Activated CD8-positive, alpha-beta memory T cell treated with anti-CD3 and anti-CD28 coated beads, Interleukin-2, amount 50 U/mL, for 24 hours (primary cell): ENCODE data around the gene LINGO4.

Source experiments
- DNase-seq: peaks from one replicate; pipeline ENCODE4 v3.0.0-alpha.2; 2020; ENCODE audit errors: extremely low read depth

Gene LINGO4

GRCh38 chr1:151834239-151834638, 29.0 kb upstream of the LINGO4 start:
- no peak for DNase-seq

GRCh38 chr1:151833172-151833900, 28.1 kb upstream of the LINGO4 start:
- DNase-seq, result no peak

DNA sequence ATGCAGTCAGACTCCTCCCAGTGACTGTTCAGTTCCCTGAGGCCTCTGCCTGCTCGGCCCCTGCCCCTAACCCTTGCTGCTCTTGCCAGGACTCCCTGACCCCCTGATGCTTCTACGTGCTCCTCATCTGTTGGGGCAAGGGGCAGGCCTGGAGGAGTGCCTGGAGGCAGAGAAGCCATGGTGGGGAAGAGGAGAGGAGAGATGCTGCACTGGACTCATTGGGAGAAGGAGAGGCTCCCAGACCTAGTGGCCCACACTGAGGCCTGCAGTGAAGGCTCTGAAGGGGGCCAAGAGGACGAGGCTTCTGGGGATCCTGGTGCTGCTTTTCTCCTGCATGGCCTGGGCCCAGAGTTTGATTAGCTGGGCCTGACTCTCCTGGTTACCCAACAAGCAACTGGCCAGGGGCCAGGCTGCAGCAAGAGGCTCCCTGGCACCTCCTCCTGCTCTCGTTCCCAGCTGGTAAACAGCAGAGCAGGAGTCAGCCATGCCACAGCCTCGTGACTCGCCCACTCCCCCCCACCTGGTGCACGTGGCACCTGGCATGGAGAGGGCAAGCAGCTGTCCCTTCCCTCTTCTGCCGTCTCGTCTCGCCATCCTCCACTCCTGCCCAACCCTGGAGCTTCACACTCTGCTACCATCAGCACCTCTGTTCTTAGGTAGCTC, 27.2 kb upstream of the LINGO4 start:
- DNase-seq, result no peak

- DNase-seq, result no peak
Observed at GRCh38 chr1:151831605-151832004, 26.4 kb upstream of the LINGO4 start, which contains the start of gene RORC. RORC (minus strand) TSS chr1:151831802; CDS start chr1:151831764, 38 bp downstream.

GRCh38 chr1:151831256-151831591, 26.0 kb upstream of the LINGO4 start:
- no peak for DNase-seq

- no peak for DNase-seq
Observed at GRCh38 chr1:151830055-151830454, 24.8 kb upstream of the LINGO4 start.

- no peak for DNase-seq
Observed at GRCh38 chr1:151829352-151830046, 24.3 kb upstream of the LINGO4 start.

DNA sequence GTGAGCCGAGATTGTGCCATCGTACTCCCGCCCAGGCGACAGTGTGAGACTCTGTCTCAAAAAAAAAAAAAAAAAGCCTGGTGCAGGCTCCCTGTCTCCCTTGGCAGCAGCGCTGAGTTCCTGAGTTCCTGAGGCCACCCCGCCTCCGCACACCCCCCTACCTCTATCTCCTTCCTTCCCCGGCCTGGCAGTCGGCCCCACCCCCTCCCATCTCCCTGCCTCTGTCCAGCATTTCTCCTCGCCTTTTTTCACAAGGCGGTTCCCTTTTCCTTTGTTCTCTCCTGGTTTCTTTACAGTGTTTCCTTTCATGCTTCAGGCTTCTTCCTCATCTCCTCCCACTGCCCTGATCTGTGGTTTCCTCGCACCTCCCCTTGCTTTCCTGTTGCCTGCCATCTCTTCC, 23.7 kb upstream of the LINGO4 start:
- no peak for DNase-seq

DNA sequence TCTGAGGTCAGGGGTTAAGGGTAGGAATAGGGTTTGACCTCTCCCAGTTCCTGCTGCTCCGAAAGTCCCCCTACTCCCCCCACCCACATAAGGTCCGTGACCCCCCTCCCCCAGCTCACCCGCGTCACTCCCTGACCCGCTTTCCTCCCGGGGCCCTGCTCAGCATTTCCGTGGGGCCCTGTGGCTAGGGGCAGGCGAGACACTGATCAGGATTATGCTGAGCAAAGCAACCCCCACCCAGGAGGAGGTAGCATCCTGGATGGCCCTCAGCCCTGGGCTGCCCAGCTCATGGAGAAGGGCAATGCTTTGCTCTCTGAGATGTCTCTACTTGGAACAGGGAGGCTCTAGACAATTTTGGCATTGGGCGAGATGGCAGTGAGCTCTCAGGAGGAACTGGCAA, 22.6 kb upstream of the LINGO4 start:
- DNase-seq, result no peak

DNA sequence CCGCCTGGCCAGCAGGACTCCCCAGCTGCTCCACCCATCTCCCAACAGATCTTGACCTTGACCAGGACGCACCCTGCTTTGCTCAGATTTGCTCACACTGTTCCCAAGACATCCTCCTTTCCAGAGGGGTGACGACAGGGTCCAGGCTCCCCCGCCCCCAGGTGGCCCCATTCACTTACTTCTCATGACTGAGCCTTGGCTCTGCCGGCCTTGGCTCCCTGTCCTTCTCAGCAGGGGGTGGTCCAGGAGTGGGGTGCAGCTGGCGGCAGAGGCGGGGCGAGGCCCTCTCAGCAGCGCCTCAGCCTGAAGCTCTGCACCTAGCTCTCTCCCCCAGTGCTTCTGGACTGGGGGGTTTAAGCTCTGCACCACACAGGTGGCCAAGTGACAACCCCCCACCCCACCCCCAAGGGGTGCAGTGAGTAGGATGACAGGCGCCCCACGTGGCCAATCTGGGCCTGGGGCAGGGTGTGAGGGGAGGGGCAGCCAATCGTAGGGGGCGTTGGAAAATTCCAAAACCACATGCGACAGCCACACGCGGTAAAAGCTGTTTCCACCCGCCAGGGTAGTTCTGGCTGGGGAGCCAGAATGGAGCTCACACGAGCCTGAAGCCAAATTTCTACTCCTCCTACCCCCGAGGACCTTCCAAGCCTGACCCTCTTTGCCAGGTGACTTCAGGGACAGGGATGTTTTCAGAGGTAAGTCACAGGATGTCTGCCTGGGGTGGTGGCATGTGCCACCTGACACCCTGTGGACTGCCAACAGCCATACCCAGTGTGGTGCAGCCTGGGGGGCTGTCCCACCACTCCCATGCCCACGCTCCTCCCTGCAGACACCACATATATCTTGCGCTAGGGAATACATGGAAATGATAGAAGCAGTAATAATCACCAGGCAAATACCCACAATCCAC, 20.8 kb upstream of the LINGO4 start:
- DNase-seq, result no peak

- no peak for DNase-seq
Observed at GRCh38 chr1:151825204-151825603, 20.0 kb upstream of the LINGO4 start.

- no peak for DNase-seq
Observed at GRCh38 chr1:151823175-151823574, 18.0 kb upstream of the LINGO4 start.

- no peak for DNase-seq
Observed at GRCh38 chr1:151822404-151822803, 17.2 kb upstream of the LINGO4 start.

- no peak for DNase-seq
Observed at GRCh38 chr1:151820940-151821339, 15.7 kb upstream of the LINGO4 start.

DNA sequence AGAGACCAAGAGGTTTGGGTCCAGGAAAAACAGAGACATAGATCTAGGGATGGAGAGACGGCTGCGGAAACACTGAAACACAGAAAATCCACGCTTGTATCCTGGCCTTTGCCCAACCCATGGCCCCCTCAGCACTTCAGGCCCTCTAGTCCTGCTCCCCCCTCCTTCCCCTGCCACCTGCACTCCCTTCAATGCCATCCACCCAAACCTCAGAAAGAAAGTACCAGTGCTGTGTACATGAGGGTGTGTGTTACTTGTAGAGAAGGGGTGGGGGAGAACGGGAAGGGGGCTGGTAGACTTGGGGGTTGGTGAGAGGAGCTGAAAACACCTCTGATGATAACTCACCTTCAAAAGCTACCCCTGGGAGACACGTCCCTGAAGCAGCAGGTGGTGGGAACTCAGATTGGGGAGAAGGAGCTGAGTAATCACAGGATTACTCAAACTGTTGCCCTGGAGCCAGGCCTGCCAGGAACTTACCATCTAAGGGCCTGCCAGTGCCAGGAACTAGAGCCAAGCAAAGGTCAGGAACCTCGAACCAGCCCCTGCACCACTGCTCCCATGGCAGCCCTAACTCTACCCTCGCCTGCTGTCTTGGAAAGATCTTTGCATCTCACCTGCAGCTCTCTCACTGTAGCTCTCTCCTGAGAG, 14.9 kb upstream of the LINGO4 start:
- DNase-seq, result no peak

DNA sequence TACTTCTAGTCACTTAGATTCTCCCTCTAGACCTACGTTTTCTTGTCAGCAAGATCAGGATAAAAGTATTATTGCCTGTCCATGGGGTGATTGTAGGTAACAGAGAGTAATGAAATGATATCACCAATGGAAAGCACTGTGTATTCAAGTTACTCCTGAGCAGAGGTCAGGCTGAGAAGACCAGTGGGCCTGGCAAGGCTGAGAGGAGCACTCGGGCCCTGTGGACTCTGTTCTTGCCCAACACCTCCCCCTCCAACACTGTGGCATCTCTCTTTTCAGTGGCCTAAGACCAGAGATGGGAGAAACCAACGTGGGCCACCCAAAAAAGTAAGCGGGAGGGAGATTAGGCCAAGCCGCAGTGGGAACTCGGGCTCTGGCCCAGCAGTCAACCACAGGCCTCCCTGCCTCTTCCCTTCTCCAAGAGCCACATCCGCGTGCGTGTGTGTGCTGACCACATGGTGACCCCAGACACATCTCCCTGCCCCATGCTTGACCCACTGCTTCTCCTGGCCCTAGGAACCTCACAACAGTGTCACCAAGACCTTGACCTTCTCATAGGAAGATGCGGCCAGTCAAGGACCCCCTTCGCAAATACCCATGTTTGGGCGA, 14.1 kb upstream of the LINGO4 start:
- no peak for DNase-seq

GRCh38 chr1:151817353-151817730, 12.1 kb upstream of the LINGO4 start:
- DNase-seq, result no peak

DNA sequence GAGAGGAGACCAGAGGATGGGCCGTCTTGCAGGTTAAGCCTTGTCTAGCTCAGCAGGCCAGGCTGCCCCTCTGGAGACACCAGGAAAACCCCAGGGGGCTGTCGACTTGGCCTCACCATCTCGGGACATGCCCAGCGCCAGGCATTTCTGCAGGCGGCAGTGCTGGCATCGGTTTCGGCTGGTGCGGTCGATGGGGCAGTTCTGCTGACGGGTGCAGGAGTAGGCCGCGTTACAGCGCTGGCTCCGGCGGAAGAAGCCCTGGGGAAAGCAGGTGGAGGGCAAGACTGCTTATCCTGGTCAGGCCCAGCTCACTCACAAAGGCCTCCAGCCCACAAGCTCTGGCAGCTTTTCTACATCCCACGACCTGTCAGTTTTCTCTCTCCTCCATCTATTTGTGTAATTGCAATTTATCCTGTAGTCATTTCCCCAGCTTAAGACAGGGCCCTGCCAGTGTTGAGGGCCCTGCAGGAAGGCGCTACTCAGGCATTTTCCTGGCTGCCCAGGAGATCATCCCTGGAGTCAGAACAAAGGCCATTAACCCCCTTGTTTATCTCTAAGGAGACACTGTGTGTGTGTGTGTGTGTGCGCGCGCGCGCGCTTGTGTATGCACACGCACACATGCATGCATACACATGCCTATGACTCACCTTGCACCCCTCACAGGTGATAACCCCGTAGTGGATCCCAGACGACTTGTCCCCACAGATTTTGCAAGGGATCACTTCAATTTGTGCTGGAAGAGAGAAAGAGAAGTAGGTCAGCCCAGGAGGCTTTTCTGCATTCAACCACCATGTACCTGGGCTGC, 11.5 kb upstream of the LINGO4 start:
- no peak for DNase-seq

- no peak for DNase-seq
Observed at GRCh38 chr1:151815716-151816327, 10.6 kb upstream of the LINGO4 start.
